Fibroblast of lung (primary cell): ENCODE measurements around the gene RCN1.

ENCODE experiments used
- CTCF ChIP-seq, 2 donors: IDR thresholded peaks in 1 of 2; conservative IDR thresholded peaks in 1 of 2; 1 replicate in 1 of 2; 2 replicates in 1 of 2; pipeline ENCODE4 v1.5.1; 2011 to 2012; ENCODE audit warnings: low read length in 2 of 2, control low read depth in 1 of 2, inconsistent platforms in 1 of 2, low read depth in 1 of 2, mild to moderate bottlenecking in 1 of 2
- EZH2 ChIP-seq: IDR thresholded peaks from 2 replicates; pipeline ENCODE4 v1.5.1; 2012; ENCODE audit warnings: low read length, control low read depth, mild to moderate bottlenecking; ENCODE audit errors: missing control alignments

- no peak for TF ChIP-seq CTCF (conservative IDR thresholded peaks at IDR 0.05 in 1 of 2, IDR thresholded peaks at IDR 0.05 in 1 of 2; ENCODE audit: low read depth in 1 of 2, low read length in 2 of 2)
- TF ChIP-seq EZH2, result no peak
These were observed 35.0 kb upstream of the RCN1 start for GRCh38 chr11:32055861-32056260.
